Frontal cortex (tissue), 4 donors: ENCODE measurements around the gene CCND1. TPM values are rescaled to one million over a fixed set of nuclear protein-coding genes. Genes with fewer than 3 reads are reported as not detected.

Source experiments
- DNase-seq, 2 donors: peaks; one replicate each; pipeline ENCODE4 v3.0.0; 2012; ENCODE audit warnings: low spot score in 2 of 2
- FAIRE-seq: peaks from 2 replicates; lab custom pipeline; 2012; peaks lifted over from hg19 to GRCh38; lab: Jason Lieb, UNC
- total RNA-seq: library from RNA; depleted of rRNA; stranded (reverse); fragments of >200 nt; gene quantifications from one replicate; pipeline ENCODE4 v1.2.3, GENCODE V29; 2014
- donor health status: control.
- donor health status: control.
- donor health status: control.

CCND1 gene
- total RNA-seq, 1 donor from 2014 or later: 10.2 TPM

- no peak for FAIRE-seq
Measured at GRCh38 chr11:69650081-69650831, 9.3 kb downstream of the CCND1 start.

GRCh38 chr11:69650832-69651344 lies 9.9 kb downstream of the CCND1 start:
- DNase-seq (no peak), FAIRE-seq (no peak)

More at GRCh38 chr11:69650081-69650831, 9.3 kb downstream of the CCND1 start:
- DNase-seq: no peak

DNA sequence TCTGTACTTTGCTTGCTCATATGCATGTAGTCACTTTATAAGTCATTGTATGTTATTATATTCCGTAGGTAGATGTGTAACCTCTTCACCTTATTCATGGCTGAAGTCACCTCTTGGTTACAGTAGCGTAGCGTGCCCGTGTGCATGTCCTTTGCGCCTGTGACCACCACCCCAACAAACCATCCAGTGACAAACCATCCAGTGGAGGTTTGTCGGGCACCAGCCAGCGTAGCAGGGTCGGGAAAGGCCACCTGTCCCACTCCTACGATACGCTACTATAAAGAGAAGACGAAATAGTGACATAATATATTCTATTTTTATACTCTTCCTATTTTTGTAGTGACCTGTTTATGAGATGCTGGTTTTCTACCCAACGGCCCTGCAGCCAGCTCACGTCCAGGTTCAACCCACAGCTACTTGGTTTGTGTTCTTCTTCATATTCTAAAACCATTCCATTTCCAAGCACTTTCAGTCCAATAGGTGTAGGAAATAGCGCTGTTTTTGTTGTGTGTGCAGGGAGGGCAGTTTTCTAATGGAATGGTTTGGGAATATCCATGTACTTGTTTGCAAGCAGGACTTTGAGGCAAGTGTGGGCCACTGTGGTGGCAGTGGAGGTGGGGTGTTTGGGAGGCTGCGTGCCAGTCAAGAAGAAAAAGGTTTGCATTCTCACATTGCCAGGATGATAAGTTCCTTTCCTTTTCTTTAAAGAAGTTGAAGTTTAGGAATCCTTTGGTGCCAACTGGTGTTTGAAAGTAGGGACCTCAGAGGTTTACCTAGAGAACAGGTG lies 11.1 kb downstream of the CCND1 start:
- DNase-seq (no peak), FAIRE-seq (no peak)

GRCh38 chr11:69652999-69653398 lies 12.0 kb downstream of the CCND1 start:
- no peak for FAIRE-seq
- no peak for DNase-seq

GRCh38 chr11:69653406-69653960 lies 12.5 kb downstream of the CCND1 start:
- no peak for DNase-seq
- no peak for FAIRE-seq

DNA sequence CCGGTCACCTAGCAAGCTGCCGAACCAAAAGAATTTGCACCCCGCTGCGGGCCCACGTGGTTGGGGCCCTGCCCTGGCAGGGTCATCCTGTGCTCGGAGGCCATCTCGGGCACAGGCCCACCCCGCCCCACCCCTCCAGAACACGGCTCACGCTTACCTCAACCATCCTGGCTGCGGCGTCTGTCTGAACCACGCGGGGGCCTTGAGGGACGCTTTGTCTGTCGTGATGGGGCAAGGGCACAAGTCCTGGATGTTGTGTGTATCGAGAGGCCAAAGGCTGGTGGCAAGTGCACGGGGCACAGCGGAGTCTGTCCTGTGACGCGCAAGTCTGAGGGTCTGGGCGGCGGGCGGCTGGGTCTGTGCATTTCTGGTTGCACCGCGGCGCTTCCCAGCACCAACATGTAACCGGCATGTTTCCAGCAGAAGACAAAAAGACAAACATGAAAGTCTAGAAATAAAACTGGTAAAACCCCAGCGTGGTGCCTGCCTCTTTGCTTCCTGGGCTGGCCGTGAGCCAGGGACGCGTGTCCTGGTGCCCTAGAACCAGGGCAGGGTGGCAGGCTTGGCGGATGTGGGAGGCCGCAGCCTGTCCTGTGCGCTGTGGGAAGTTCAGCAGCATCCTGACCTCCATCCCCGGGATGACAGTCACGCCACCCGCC lies 13.2 kb downstream of the CCND1 start:
- DNase-seq (no peak), FAIRE-seq (no peak)

DNA sequence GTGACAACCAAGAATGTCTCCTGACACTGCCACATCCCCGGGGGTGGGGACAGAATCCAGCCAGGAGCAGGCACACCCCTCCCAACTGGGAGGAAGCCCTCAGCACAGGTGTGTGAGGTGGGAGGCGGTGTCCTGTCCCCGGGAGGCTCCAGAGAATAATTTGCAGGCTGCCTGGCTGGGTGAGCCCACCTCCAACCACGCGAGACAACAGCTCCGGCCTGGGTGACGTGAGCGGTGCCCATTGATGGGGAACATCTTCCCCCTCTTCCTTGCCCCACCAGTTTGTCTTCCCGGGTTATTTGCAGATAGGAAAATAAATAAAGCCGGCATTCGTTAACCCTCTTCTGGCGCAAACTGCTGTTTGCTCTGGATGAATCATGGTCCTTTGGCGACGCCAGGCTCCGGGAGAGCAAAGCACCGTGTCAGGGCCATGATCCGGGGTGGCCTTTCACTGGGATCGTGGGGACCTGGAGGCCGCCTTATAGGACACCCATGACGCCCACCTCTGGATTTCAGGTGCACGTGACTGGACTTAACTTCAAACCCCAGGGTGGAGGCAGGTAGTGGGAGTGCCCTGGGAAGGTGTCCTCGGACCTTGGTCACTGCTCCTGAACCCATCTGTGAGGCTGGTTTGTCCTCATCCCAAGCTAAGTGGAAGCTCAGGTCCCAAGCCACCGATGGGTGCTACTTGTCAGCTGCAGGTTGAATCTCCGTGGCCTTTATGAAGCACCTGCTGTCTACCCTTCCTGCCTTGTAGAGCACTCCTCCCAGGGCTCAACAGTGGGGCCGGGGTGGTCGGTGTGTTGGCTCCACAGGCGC lies 13.9 kb downstream of the CCND1 start:
- FAIRE-seq (no peak), DNase-seq (no peak)

DNA sequence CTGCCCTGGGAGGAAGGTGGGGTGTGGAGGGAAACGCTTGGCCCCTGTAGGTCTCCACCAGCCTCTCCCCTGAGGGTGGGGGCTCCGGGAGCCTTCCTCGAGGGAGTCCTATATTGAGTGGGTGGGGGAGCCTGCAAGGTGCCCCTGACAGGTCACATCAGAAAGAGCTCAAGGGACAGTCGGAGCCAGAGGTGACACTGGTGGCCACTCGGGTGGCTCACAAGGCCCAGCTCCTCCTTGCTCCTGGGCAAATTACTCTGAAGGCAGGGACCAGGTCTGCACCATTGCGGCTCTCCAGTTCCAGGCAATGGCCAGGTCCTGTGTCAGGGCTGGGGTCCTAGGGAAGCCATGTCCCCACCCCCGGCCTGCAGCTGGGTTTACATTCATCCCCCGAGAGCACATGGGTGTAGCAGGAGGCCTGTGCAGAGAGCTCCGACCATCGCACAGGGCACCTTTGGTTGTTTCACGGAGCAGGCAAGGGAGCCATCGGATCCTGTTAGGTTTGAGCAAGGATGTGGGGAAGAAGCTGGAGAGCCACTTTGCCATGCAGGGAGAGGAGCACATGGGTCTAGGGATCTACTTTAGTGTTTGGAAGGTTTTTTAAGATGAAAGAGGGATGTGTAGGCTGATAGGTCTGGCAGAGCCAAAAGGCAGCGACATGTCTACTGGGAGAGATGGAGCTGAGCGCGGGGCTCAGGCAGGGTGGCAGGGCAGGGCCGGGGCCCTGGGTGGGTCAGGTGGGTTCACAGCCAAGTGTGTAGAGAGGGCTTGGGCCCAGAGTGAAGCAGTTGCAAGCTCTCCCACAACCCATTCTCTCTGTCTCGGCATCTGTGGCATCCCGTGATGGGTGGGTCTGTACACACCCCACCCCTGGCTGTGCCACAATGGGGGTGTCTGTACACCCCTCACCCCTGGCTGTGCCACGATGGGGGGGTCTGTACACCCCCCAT lies 14.8 kb downstream of the CCND1 start:
- DNase-seq (no peak), FAIRE-seq (no peak)

GRCh38 chr11:69656536-69657455 lies 15.8 kb downstream of the CCND1 start:
- FAIRE-seq: no peak
- no peak for DNase-seq

GRCh38 chr11:69657456-69657910 lies 16.5 kb downstream of the CCND1 start:
- no peak for FAIRE-seq
- DNase-seq: no peak

DNA sequence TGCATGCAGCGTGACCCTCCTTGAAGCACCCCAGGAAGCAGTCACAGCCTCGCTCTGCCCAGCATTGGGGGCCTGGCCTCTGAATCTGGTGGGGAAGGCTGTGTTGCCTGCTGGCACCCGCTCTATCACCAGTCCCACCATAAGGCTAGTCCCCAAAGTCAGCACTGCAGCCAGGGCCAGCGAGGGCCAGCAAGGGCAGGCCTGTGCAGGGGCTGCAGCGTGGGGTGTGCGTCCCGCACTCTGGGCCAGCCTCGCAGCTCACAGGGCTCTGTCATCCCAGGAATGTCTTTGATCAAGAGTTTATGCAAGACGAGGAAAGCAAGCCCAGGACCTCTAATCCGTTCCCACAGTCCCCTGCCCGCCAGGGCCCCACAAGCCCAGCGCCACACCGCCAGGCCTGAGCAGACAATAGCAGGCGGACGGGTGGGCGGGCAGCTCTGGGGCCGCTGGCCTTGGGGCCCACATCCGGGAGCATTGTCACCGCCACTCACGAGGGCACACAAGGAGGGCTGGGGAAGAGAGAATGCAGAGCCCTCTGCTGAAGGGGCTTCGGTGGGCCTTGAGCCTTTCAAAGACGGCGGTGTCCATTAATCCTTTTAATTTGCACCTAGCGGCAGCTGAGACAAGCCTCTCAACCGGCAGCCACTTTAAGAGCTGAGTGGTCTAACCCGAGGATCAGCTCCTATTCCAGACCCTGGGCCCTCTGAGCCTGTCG lies 17.1 kb downstream of the CCND1 start:
- no peak for FAIRE-seq
- no peak for DNase-seq

GRCh38 chr11:69658626-69659450 lies 17.9 kb downstream of the CCND1 start:
- FAIRE-seq: no peak
- no peak for DNase-seq

GRCh38 chr11:69659591-69659990 lies 18.6 kb downstream of the CCND1 start:
- DNase-seq (no peak), FAIRE-seq (no peak)

DNA sequence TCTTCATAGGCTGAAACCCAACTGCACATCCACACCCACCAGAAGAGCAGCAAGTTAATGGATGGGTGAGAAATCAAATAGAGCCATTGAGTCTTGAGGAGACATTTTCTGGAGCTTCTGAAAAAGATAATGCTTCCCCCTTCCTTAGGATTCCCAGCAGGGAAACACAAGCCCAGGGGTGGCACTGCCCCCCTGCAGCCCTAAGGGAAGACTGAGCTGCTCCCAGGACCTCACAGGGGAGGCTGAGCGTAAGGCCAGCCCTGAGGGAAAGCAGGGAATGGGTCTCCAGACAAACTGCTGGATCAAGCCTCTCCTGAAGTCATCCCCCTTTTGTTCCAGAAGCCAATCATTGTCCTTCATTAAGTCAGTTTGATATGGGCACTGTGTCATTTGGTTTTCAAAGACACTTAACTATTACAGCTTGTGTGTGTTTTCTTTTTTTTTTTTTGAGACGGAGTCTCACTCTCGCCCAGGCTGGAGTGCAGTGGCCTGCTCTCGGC lies 19.1 kb downstream of the CCND1 start:
- FAIRE-seq: no peak

GRCh38 chr11:69661413-69661715 lies 20.4 kb downstream of the CCND1 start:
- FAIRE-seq (no peak), DNase-seq (no peak)

More for the DNA sequence above, 19.1 kb downstream of the CCND1 start:
- DNase-seq: no peak
